Hematopoietic multipotent progenitor cell treated with erythropoietin and hydrocortisone succinate and interleukin-3 and kit ligand, for 4 days (in vitro differentiated cells): Measurements from ENCODE around the gene SCN3A.
A peak's percentile ranks its signal among the peaks of the same experiment; 100 is the strongest.

Source experiments
- DNase-seq: peaks from one replicate; pipeline ENCODE4 v3.0.0-alpha.2; 2015

The SCN3A gene

GRCh38 chr2:165203689-165204559 lies at the start of gene SCN3A:
Gene SCN3A (minus strand): TSS chr2:165204050. CDS start chr2:165176394, 27,656 bp downstream.
- DNase-seq: peak; percentile 70

GRCh38 chr2:165253178-165253577 lies 49.3 kb upstream of the SCN3A start:
- DNase-seq: no peak

GRCh38 chr2:165251366-165251765 lies 47.5 kb upstream of the SCN3A start:
- DNase-seq: peak; percentile 43

GRCh38 chr2:165248238-165248637 lies 44.4 kb upstream of the SCN3A start:
- DNase-seq: no peak

GRCh38 chr2:165245081-165245793 lies 41.4 kb upstream of the SCN3A start:
- no peak for DNase-seq

GRCh38 chr2:165240916-165241315 lies 37.1 kb upstream of the SCN3A start:
- DNase-seq: no peak

- DNase-seq: no peak
Measured at GRCh38 chr2:165239856-165240515, 36.1 kb upstream of the SCN3A start.

GRCh38 chr2:165239230-165239629 lies 35.4 kb upstream of the SCN3A start, which contains the start of gene SCN2A:
Gene SCN2A (plus strand): TSS chr2:165239414. CDS start chr2:165295824, 56,410 bp downstream.
- DNase-seq: peak; percentile 74

- DNase-seq: peak; percentile 45
Measured at GRCh38 chr2:165238295-165238694, 34.4 kb upstream of the SCN3A start.

GRCh38 chr2:165237056-165237455 lies 33.2 kb upstream of the SCN3A start:
- DNase-seq: no peak

- DNase-seq: no peak
Measured at GRCh38 chr2:165227571-165227970, 23.7 kb upstream of the SCN3A start.

GRCh38 chr2:165224941-165225340 lies 21.1 kb upstream of the SCN3A start:
- no peak for DNase-seq

GRCh38 chr2:165219481-165219880 lies 15.6 kb upstream of the SCN3A start:
- DNase-seq: no peak

- DNase-seq: peak; percentile 7
Measured at GRCh38 chr2:165214093-165214492, 10.2 kb upstream of the SCN3A start.

- no peak for DNase-seq
Measured at GRCh38 chr2:165208094-165208493, 4.2 kb upstream of the SCN3A start.

- no peak for DNase-seq
Measured at GRCh38 chr2:165205865-165206264, 2.0 kb upstream of the SCN3A start.

- no peak for DNase-seq
Measured at GRCh38 chr2:165202239-165202638, 1.6 kb downstream of the SCN3A start.

- no peak for DNase-seq
Measured at GRCh38 chr2:165198181-165198580, 5.7 kb downstream of the SCN3A start.

GRCh38 chr2:165197346-165197745 lies 6.5 kb downstream of the SCN3A start:
- no peak for DNase-seq

- no peak for DNase-seq
Measured at GRCh38 chr2:165196411-165196810, 7.4 kb downstream of the SCN3A start.

GRCh38 chr2:165193178-165193777 lies 10.6 kb downstream of the SCN3A start:
- DNase-seq: no peak

GRCh38 chr2:165192729-165193128 lies 11.1 kb downstream of the SCN3A start:
- DNase-seq: no peak
